HG03439 (cell line): ENCODE data around the gene B3GNT8.
"Not testable (repeated sequence)": the region's sequence is repeated elsewhere in the genome, so short reads cannot be mapped to it uniquely, and the experiment has no call there.

ENCODE experiments used
- ATAC-seq: cut with Tn5 transposase; IDR thresholded peaks from one replicate; pipeline ENCODE4 v1.9.1; 2021; ENCODE audit warnings: mild to moderate bottlenecking, moderate library complexity; ENCODE audit not compliant: unreplicated experiment

Gene B3GNT8

GRCh38 chr19:41437944-41438574 is 10.9 kb upstream of the B3GNT8 start:
- ATAC-seq = no peak

GRCh38 chr19:41436674-41436951 is 9.4 kb upstream of the B3GNT8 start:
- no peak for ATAC-seq

GRCh38 chr19:41435936-41436673 is 8.9 kb upstream of the B3GNT8 start:
- ATAC-seq = no peak

GRCh38 chr19:41435376-41435775 is 8.2 kb upstream of the B3GNT8 start:
- ATAC-seq = not testable (repeated sequence)

- no peak for ATAC-seq
Measured at GRCh38 chr19:41434450-41434849, 7.3 kb upstream of the B3GNT8 start.

- no peak for ATAC-seq
Measured at GRCh38 chr19:41433171-41433570, 6.0 kb upstream of the B3GNT8 start.

GRCh38 chr19:41431426-41432386 is 4.5 kb upstream of the B3GNT8 start:
- ATAC-seq = no peak

- ATAC-seq = no peak
Measured at GRCh38 chr19:41430922-41431321, 3.7 kb upstream of the B3GNT8 start.

GRCh38 chr19:41428481-41428859 is 1.3 kb upstream of the B3GNT8 start:
- ATAC-seq = no peak

- ATAC-seq = no peak
Measured at GRCh38 chr19:41427647-41428480, 690 bp upstream of the B3GNT8 start.

- no peak for ATAC-seq
Measured at GRCh38 chr19:41426116-41426841, 895 bp downstream of the B3GNT8 start.

GRCh38 chr19:41425174-41426115 is 1.7 kb downstream of the B3GNT8 start:
- no peak for ATAC-seq

GRCh38 chr19:41424335-41425173 is 2.6 kb downstream of the B3GNT8 start:
- ATAC-seq = no peak

- no peak for ATAC-seq
Measured at GRCh38 chr19:41422955-41423354, 4.2 kb downstream of the B3GNT8 start.

- no peak for ATAC-seq
Measured at GRCh38 chr19:41422456-41422855, 4.7 kb downstream of the B3GNT8 start.

GRCh38 chr19:41421973-41422372 is 5.2 kb downstream of the B3GNT8 start:
- ATAC-seq = no peak

- ATAC-seq = no peak
Measured at GRCh38 chr19:41421314-41421713, 5.9 kb downstream of the B3GNT8 start.
